K562 (cell line): Measurements from ENCODE around the gene FOSL1. TPM values are rescaled to one million over a fixed set of nuclear protein-coding genes. Genes with fewer than 3 reads are reported as not detected.

Experiments
- BCL6 ChIP-seq: fragments of 250-450 bp; sonication (Bioruptor Pico); IDR thresholded peaks from 2 replicates; pipeline ENCODE4 v1.4.0; 2020
- BHLHE40 ChIP-seq: IDR thresholded peaks from 2 replicates; pipeline ENCODE4 v1.6.1; 2011; ENCODE audit warnings: low read length, improper control_type of control experiment
- C11orf30 ChIP-seq: fragments of 450-650 bp; IDR thresholded peaks from 2 replicates; pipeline ENCODE4 v1.6.1; 2016; ENCODE audit warnings: low read depth, mild to moderate bottlenecking
- CC2D1A ChIP-seq: fragments of 450-650 bp; IDR thresholded peaks from 2 replicates; pipeline ENCODE4 v1.6.1; 2017; ENCODE audit warnings: mild to moderate bottlenecking
- CHD1 ChIP-seq: fragments of 200-600 bp; sonication (generic); IDR thresholded peaks from one replicate; pipeline ENCODE4 v1.6.1; 2012; ENCODE audit warnings: mild to moderate bottlenecking, moderate library complexity, low read length, inconsistent platforms
- COPS2 ChIP-seq: fragments of 450-650 bp; conservative IDR thresholded peaks from 2 replicates; pipeline ENCODE4 v1.6.1; 2016; ENCODE audit warnings: mild to moderate bottlenecking, moderate library complexity
- E2F8 ChIP-seq: fragments of 450-650 bp; IDR thresholded peaks from 2 replicates; pipeline ENCODE4 v1.7.1; 2018; ENCODE audit warnings: mild to moderate bottlenecking, low read depth; ENCODE audit not compliant: partially characterized antibody
- KAT7 ChIP-seq: sonication (generic); formaldehyde crosslinking; IDR thresholded peaks from 2 replicates; pipeline ENCODE4 v1.8.0; 2022; ENCODE audit warnings: missing genetic modification reagents, mild to moderate bottlenecking, borderline replicate concordance
- MAFK ChIP-seq: IDR thresholded peaks from 2 replicates; pipeline ENCODE4 v1.6.1; 2011; ENCODE audit warnings: low read length, improper control_type of control experiment
- MTA1 ChIP-seq: fragments of 450-650 bp; IDR thresholded peaks from 2 replicates; pipeline ENCODE4 v1.6.1; 2017; ENCODE audit warnings: borderline replicate concordance
- MYNN ChIP-seq, 2 experiments: sonication (generic); formaldehyde crosslinking in 1 of 2; IDR thresholded peaks; 2 replicates each; pipeline versions ENCODE4 v1.5.0 to v1.6.1; 2016 to 2020; ENCODE audit warnings: antibody characterized with exemption in 1 of 2, missing genetic modification reagents in 1 of 2
- PHF21A ChIP-seq: fragments of 450-650 bp; IDR thresholded peaks from 2 replicates; pipeline ENCODE4 v1.6.1; 2017; ENCODE audit warnings: low read depth, borderline replicate concordance
- PRPF4 ChIP-seq: fragments of 200-400 bp; formaldehyde crosslinking; IDR thresholded peaks from one replicate; pipeline ENCODE4 v1.6.1; 2017; ENCODE audit warnings: low read length, low read depth, mild to moderate bottlenecking; ENCODE audit not compliant: insufficient read depth, poor library complexity, severe bottlenecking
- SLC30A9 ChIP-seq: fragments of 250-450 bp; sonication (Bioruptor Pico); IDR thresholded peaks from 2 replicates; pipeline ENCODE4 v1.8.0; 2022; ENCODE audit warnings: mild to moderate bottlenecking, moderate library complexity
- SP1 ChIP-seq: sonication (generic); formaldehyde crosslinking; IDR thresholded peaks from 2 replicates; pipeline ENCODE4 v1.8.1; 2022; ENCODE audit warnings: mild to moderate bottlenecking, missing genetic modification reagents
- SREBF1 ChIP-seq: fragments of 150-350 bp; IDR thresholded peaks from 2 replicates; pipeline ENCODE4 v1.6.1; 2014; ENCODE audit warnings: antibody characterized with exemption, low read depth, low read length, borderline replicate concordance
- TAF7 ChIP-seq: fragments of 450-650 bp; IDR thresholded peaks from 2 replicates; pipeline ENCODE4 v1.6.1; 2016; ENCODE audit warnings: missing genetic modification characterization, missing compliant biosample characterization
- TCFL5 ChIP-seq: fragments of 250-450 bp; sonication (Bioruptor Pico); conservative IDR thresholded peaks from 2 replicates; pipeline ENCODE4 v1.6.1; 2021; ENCODE audit warnings: mild to moderate bottlenecking, moderate library complexity, matching md5 sums
- TEAD4 ChIP-seq, 2 experiments: sonication (generic) in 1 of 2; formaldehyde crosslinking in 1 of 2; IDR thresholded peaks; 2 replicates each; pipeline versions ENCODE4 v1.6.1 to v1.8.0; 2012 to 2022; ENCODE audit warnings: borderline replicate concordance in 1 of 2, inconsistent platforms in 1 of 2, low read length in 1 of 2, mild to moderate bottlenecking in 1 of 2, missing genetic modification reagents in 1 of 2
- ZBED1 ChIP-seq: IDR thresholded peaks from 2 replicates; pipeline ENCODE4 v1.6.1; 2014
- ZFP36 ChIP-seq: fragments of 150-350 bp; IDR thresholded peaks from 2 replicates; pipeline ENCODE4 v1.6.1; 2018; ENCODE audit warnings: low read length, low read depth; ENCODE audit not compliant: partially characterized antibody
- ZNF165 ChIP-seq: fragments of 250-450 bp; sonication (Bioruptor Pico); IDR thresholded peaks from 2 replicates; pipeline ENCODE4 v1.4.0; 2020; ENCODE audit warnings: borderline replicate concordance
- ZNF197 ChIP-seq: fragments of 200-800 bp; sonication (Bioruptor generic); IDR thresholded peaks from 2 replicates; pipeline ENCODE4 v1.6.1; 2016; ENCODE audit warnings: low read depth, missing genetic modification characterization, missing compliant biosample characterization
- ZNF311 ChIP-seq: fragments of 250-450 bp; sonication (Bioruptor Pico); IDR thresholded peaks from 2 replicates; pipeline ENCODE4 v1.4.0; 2020; ENCODE audit warnings: mild to moderate bottlenecking, moderate library complexity
- ZNF449 ChIP-seq: fragments of 250-450 bp; sonication (Bioruptor Pico); IDR thresholded peaks from 2 replicates; pipeline ENCODE4 v1.8.0; 2022; ENCODE audit warnings: moderate library complexity, mild to moderate bottlenecking, inconsistent platforms
- ZNF561 ChIP-seq: fragments of 450-650 bp; formaldehyde crosslinking; conservative IDR thresholded peaks from 2 replicates; pipeline ENCODE4 v1.4.0; 2020; ENCODE audit warnings: mild to moderate bottlenecking, moderate library complexity
- ZNF695 ChIP-seq: fragments of 450-650 bp; formaldehyde crosslinking; IDR thresholded peaks from 2 replicates; pipeline ENCODE4 v1.4.0; 2020; ENCODE audit warnings: mild to moderate bottlenecking, moderate library complexity
- polyA plus RNA-seq, 8 experiments: library from polyadenylated mRNA; depleted of rRNA in 4 of 8; stranded (reverse) in 5 of 8; unstranded in 3 of 8; fragments of >200 nt; fragmentation: Nextera tagmentation in 2 of 8; fragmentation: Illumina TruSeq in 1 of 8; extraction: Ambion mirVana in 2 of 8; extraction: Trizol in 1 of 8; gene quantifications; 2 replicates each; pipeline versions ENCODE4 v1.2.1 to v1.2.3, GENCODE V29; 2011 to 2014; ENCODE audit warnings: inconsistent platforms in 1 of 8, missing spikeins in 1 of 8
- total RNA-seq, 7 experiments: library from RNA; depleted of rRNA in 6 of 7; stranded (reverse); fragments of >200 nt in 6 of 7; fragmentation: Illumina TruSeq in 2 of 7; extraction: Trizol in 2 of 7; gene quantifications; 2 replicates each; pipeline versions ENCODE4 v1.2.1 to v1.2.3, GENCODE V29; 2011 to 2021; ENCODE audit warnings: low replicate concordance in 1 of 7

Gene FOSL1
- total and polyA plus RNA-seq, 9 of the 15 experiments (the other 6 are each of a cell fraction or from before 2014, with no cell fraction given): 3.5 to 39.6 (median 10.0) TPM

GRCh38 chr11:65856689-65857499, 43.3 kb downstream of the FOSL1 start (continued):
- peak; percentile 61 for TF ChIP-seq E2F8
- TF ChIP-seq SP1: peak; percentile 91
- no peak for TF ChIP-seq ZNF561 (CRISPR knock-in tag)
- TF ChIP-seq ZNF449 (CRISPR knock-in tag): no peak
- TF ChIP-seq ZNF695: no peak
- no peak for TF ChIP-seq COPS2
- TF ChIP-seq TEAD4 (IDR thresholded peaks at IDR 0.05; ENCODE audit: low read length): no peak
- TF ChIP-seq TEAD4 (CRISPR knock-in tag; IDR thresholded peaks at IDR 0.05; ENCODE audit: borderline replicate concordance): no peak
- 0 out of 2 replicates have a peak, but pooled peaks have one; percentile 36 for TF ChIP-seq ZNF165 (CRISPR knock-in tag)
- no peak for TF ChIP-seq SREBF1
- no peak; the same call in 1 of the 2 replicates for TF ChIP-seq CC2D1A
- TF ChIP-seq MAFK: no peak
- no peak for TF ChIP-seq KAT7 (CRISPR knock-in tag)
- peak; percentile 90 for TF ChIP-seq PRPF4
- TF ChIP-seq ZFP36: no peak
- no peak for TF ChIP-seq ZNF197 (CRISPR knock-in tag)
- TF ChIP-seq ZNF311: no peak
- no peak for TF ChIP-seq TCFL5 (CRISPR knock-in tag)
- TF ChIP-seq ZBED1: no peak
- no peak for TF ChIP-seq MTA1
- TF ChIP-seq BCL6: no peak
- TF ChIP-seq BHLHE40: no peak; the same call in 1 of the 2 replicates
- no peak for TF ChIP-seq SLC30A9 (CRISPR knock-in tag)
- peak; percentile 50; the same call in 1 of the 2 replicates for TF ChIP-seq C11orf30
- TF ChIP-seq TAF7 (tag): no peak
- no peak for TF ChIP-seq MYNN (IDR thresholded peaks at IDR 0.05)
- no peak for TF ChIP-seq MYNN (CRISPR knock-in tag; IDR thresholded peaks at IDR 0.05)
- no peak for TF ChIP-seq CHD1
- no peak for TF ChIP-seq PHF21A
